Breast epithelium (tissue), 3 donors: ENCODE measurements around the gene ANKRD10.

Experiments
- POLR2AphosphoS5 ChIP-seq, 3 donors: sonication (generic); formaldehyde crosslinking; IDR thresholded peaks; one replicate each; pipeline ENCODE4 v1.6.1; 2017; ENCODE audit warnings: antibody characterized with exemption in 3 of 3
- TF ChIP-seq, protein P1 (sequence below), 3 donors: fragments of 450-650 bp; IDR thresholded peaks; one replicate each; pipeline ENCODE4 v1.5.1; 2016 to 2017; ENCODE audit warnings: antibody characterized with exemption in 3 of 3, mild to moderate bottlenecking in 3 of 3, moderate library complexity in 3 of 3

DNA sequence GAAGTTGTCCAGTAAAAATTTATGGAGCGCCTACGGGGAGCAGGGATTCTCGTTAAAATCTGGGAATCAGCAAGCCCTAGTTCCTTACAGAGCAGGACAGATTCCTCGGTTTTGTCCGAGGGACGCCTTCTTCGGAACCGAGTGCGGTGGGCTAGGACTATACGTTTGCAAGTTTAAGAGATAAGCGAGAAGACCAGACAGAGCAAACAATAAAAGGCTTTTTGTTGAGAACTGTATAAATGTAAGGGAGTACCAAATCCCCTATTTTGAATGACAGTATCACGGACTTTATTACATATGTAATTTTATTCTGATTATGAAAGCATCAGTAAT, 971 bp upstream of the ANKRD10 start:
- TF ChIP-seq POLR2AphosphoS5 (IDR thresholded peaks at IDR 0.05), result no peak
- TF ChIP-seq, protein P1, sequence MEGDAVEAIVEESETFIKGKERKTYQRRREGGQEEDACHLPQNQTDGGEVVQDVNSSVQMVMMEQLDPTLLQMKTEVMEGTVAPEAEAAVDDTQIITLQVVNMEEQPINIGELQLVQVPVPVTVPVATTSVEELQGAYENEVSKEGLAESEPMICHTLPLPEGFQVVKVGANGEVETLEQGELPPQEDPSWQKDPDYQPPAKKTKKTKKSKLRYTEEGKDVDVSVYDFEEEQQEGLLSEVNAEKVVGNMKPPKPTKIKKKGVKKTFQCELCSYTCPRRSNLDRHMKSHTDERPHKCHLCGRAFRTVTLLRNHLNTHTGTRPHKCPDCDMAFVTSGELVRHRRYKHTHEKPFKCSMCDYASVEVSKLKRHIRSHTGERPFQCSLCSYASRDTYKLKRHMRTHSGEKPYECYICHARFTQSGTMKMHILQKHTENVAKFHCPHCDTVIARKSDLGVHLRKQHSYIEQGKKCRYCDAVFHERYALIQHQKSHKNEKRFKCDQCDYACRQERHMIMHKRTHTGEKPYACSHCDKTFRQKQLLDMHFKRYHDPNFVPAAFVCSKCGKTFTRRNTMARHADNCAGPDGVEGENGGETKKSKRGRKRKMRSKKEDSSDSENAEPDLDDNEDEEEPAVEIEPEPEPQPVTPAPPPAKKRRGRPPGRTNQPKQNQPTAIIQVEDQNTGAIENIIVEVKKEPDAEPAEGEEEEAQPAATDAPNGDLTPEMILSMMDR (IDR thresholded peaks at IDR 0.05), result no peak
